ENCODE data around the gene DLAT. TPM values are rescaled to one million over a fixed set of nuclear protein-coding genes. Genes with fewer than 3 reads are reported as not detected.

DLAT gene
- polyA plus RNA-seq, 2 of the 4 experiments (the other 2 are of a cell fraction), result 32.5 to 42.8 TPM

DNA sequence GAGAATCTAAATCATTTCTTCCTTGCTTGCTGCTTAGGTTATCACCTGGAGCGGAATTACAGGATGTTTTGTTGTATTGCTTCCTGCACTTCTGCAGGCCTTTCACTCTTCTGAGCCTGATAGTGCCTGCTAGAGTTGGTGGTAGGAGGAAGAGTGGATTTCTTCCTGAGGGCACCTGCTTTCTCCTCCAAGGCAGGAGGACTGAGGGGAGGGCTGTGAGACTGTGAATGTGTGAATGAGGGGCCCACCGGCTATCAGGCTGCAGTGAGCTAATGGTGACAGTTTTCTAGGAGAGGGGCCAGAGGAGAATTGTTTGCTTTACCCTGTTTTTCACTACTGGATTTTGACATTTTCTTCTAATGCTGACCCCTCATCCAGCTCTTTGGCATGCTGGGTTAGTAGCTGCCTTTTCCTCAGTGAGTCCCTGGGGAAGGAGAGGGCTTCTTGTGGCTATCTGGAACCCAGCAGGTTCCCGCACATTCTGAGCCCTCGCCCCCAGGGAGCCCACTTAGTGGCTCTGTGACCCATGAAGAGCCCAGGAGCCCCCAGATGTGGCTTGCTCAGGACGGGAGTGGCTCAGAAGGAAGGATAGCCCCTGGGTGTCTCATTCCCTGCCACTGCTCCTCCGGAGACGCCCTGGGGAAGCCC, 49.0 kb upstream of the DLAT start (continued):
- TF ChIP-seq, protein P1, sequence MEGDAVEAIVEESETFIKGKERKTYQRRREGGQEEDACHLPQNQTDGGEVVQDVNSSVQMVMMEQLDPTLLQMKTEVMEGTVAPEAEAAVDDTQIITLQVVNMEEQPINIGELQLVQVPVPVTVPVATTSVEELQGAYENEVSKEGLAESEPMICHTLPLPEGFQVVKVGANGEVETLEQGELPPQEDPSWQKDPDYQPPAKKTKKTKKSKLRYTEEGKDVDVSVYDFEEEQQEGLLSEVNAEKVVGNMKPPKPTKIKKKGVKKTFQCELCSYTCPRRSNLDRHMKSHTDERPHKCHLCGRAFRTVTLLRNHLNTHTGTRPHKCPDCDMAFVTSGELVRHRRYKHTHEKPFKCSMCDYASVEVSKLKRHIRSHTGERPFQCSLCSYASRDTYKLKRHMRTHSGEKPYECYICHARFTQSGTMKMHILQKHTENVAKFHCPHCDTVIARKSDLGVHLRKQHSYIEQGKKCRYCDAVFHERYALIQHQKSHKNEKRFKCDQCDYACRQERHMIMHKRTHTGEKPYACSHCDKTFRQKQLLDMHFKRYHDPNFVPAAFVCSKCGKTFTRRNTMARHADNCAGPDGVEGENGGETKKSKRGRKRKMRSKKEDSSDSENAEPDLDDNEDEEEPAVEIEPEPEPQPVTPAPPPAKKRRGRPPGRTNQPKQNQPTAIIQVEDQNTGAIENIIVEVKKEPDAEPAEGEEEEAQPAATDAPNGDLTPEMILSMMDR (IDR thresholded peaks at IDR 0.05), result no peak
- TF ChIP-seq HDAC2 (IDR thresholded peaks at IDR 0.05), result no peak
- TF ChIP-seq TP53 (CRISPR knock-in tag; IDR thresholded peaks at IDR 0.05), result no peak
- TF ChIP-seq, protein P2, sequence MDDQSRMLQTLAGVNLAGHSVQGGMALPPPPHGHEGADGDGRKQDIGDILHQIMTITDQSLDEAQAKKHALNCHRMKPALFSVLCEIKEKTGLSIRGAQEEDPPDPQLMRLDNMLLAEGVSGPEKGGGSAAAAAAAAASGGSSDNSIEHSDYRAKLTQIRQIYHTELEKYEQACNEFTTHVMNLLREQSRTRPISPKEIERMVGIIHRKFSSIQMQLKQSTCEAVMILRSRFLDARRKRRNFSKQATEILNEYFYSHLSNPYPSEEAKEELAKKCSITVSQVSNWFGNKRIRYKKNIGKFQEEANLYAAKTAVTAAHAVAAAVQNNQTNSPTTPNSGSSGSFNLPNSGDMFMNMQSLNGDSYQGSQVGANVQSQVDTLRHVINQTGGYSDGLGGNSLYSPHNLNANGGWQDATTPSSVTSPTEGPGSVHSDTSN (IDR thresholded peaks at IDR 0.05), result no peak
- no peak for TF ChIP-seq ZNF302 (CRISPR knock-in tag; IDR thresholded peaks at IDR 0.05)
- TF ChIP-seq PHF8 (IDR thresholded peaks at IDR 0.05; ENCODE audit: borderline replicate concordance, low read depth), result no peak
- TF ChIP-seq ZFP36 (IDR thresholded peaks at IDR 0.05; ENCODE audit: borderline replicate concordance, partially characterized antibody), result no peak
- no peak for TF ChIP-seq KDM5A (IDR thresholded peaks at IDR 0.05)
- TF ChIP-seq CHD4 (IDR thresholded peaks at IDR 0.05; ENCODE audit: borderline replicate concordance), result no peak
- no peak for TF ChIP-seq HOXB13 (CRISPR knock-in tag; IDR thresholded peaks at IDR 0.05; ENCODE audit: low read depth)
- TF ChIP-seq POLR2A (IDR thresholded peaks at IDR 0.05; ENCODE audit: low read length), result no peak

DNA sequence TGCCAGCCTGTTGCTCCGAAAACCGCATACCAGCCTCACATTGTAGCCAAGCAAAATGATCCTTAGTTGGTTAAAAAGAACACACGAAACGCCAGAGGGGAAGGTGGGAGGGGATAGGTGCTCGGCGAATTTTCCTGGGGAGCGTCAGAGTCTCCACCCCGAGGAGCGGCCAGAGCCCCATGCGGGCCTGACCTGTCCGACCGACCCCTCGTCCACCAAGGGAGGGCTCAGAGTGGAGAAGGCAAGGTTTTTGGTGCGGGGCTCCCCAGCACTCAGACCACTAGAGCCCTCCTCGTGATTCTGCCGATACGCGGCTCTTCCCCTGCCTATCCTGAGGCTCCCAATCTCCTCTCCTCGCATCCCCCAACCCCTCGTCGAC, 48.5 kb upstream of the DLAT start:
- Histone ChIP-seq H3K4me1 (peaks cover 4% of the 10 kb centered on the region; the same call in 1 of the 3 replicates), H3K4me3 (no peak overlapping the region), H3K27ac (no peak overlapping the region), H3K4me2 (no peak overlapping the region), H3K9me3 (no peaks in the 10 kb centered on the region)
- TF ChIP-seq CHD2 (IDR thresholded peaks at IDR 0.05; ENCODE audit: low read length, partially characterized antibody) (no peak), MAFK (IDR thresholded peaks at IDR 0.05; ENCODE audit: partially characterized antibody) (no peak), NFE2L2 (conservative IDR thresholded peaks at IDR 0.05; ENCODE audit: low read length) (no peak), EHF (CRISPR knock-in tag; IDR thresholded peaks at IDR 0.05) (no peak), ZFP36 (IDR thresholded peaks at IDR 0.05; ENCODE audit: borderline replicate concordance, partially characterized antibody) (no peak)
- TF ChIP-seq, protein P3, sequence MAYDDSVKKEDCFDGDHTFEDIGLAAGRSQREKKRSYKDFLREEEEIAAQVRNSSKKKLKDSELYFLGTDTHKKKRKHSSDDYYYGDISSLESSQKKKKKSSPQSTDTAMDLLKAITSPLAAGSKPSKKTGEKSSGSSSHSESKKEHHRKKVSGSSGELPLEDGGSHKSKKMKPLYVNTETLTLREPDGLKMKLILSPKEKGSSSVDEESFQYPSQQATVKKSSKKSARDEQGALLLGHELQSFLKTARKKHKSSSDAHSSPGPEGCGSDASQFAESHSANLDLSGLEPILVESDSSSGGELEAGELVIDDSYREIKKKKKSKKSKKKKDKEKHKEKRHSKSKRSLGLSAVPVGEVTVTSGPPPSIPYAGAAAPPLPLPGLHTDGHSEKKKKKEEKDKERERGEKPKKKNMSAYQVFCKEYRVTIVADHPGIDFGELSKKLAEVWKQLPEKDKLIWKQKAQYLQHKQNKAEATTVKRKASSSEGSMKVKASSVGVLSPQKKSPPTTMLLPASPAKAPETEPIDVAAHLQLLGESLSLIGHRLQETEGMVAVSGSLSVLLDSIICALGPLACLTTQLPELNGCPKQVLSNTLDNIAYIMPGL (CRISPR knock-in tag; IDR thresholded peaks at IDR 0.05; ENCODE audit: borderline replicate concordance), result no peak
- POLR2A ChIA-PET, result no interaction called here
- WGBS (ENCODE audit: missing lambda C conversion rate), result 93% methylated on average over 19 of the region's 21 CpGs
- ATAC-seq (no peak), FAIRE-seq (no peak), DNase-seq (ENCODE audit: low read depth in 1 of 2, low spot score in 1 of 2) (no peak)
- CTCF ChIA-PET, result interaction anchor here (8.9 kb wide), 1 partner anchor 46 kb away, joined by 172 read pairs; no protein-coding TSS in a partner anchor

- H3K9me3 ChIP-seq, result no peaks in the 10 kb centered on the region
- H3K4me1 ChIP-seq, result peaks cover 6% of the 10 kb centered on the region; the same call in 1 of the 3 replicates
- DNase-seq (ENCODE audit: low read depth in 1 of 2, low spot score in 1 of 2) (no peak), ATAC-seq (no peak), FAIRE-seq (no peak)
- WGBS (ENCODE audit: missing lambda C conversion rate), result 97% methylated on average over 17 of the region's 65 CpGs
- no peak overlapping the region for H3K4me3 ChIP-seq
- TF ChIP-seq, protein P4, sequence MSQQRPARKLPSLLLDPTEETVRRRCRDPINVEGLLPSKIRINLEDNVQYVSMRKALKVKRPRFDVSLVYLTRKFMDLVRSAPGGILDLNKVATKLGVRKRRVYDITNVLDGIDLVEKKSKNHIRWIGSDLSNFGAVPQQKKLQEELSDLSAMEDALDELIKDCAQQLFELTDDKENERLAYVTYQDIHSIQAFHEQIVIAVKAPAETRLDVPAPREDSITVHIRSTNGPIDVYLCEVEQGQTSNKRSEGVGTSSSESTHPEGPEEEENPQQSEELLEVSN (IDR thresholded peaks at IDR 0.05; ENCODE audit: borderline replicate concordance, low read depth), result no peak
- TF ChIP-seq ZFP36 (IDR thresholded peaks at IDR 0.05; ENCODE audit: borderline replicate concordance, partially characterized antibody), result no peak
- no peak for TF ChIP-seq EHF (CRISPR knock-in tag; IDR thresholded peaks at IDR 0.05)
- TF ChIP-seq FOSB (CRISPR knock-in tag; IDR thresholded peaks at IDR 0.05), result no peak
- no peak for TF ChIP-seq HDAC2 (IDR thresholded peaks at IDR 0.05)
- TF ChIP-seq JUN (IDR thresholded peaks at IDR 0.05), result no peak
- no peak for TF ChIP-seq FOSL2 (IDR thresholded peaks at IDR 0.05)
- no peak for TF ChIP-seq FOSL2 (CRISPR knock-in tag; IDR thresholded peaks at IDR 0.05)
- TF ChIP-seq BHLHE40 (IDR thresholded peaks at IDR 0.05; ENCODE audit: low read depth, low read length), result no peak
- TF ChIP-seq, protein P1 (IDR thresholded peaks at IDR 0.05), result no peak
- no peak for TF ChIP-seq ZSCAN20 (CRISPR knock-in tag; IDR thresholded peaks at IDR 0.05)
- CTCF ChIA-PET, result interaction anchor here (0.8 to 8.9 kb wide), 3 partner anchors 18 to 111 kb away, joined by 3 to 172 read pairs (median 3); no protein-coding TSS in a partner anchor
- H3K27ac ChIP-seq, result no peak overlapping the region
- POLR2A ChIA-PET, result no interaction called here
- H3K4me2 ChIP-seq, result no peak overlapping the region
These were observed 47.8 kb upstream of the DLAT start for GRCh38 chr11:111977146-111978027.

Measured in A549 (cell line).